HL-60/S4 treated with retinoic acid at 250 ng/mL for 4 days and 3 days (cell line): ENCODE measurements around the gene METTL3.
"Not testable (repeated sequence)": the region's sequence is repeated elsewhere in the genome, so short reads cannot be mapped to it uniquely, and the experiment has no call there.

Source experiments
- in situ Hi-C: fragments of 300-500 bp; cut with MboI; formaldehyde crosslinking; loops from 2 replicates; pipeline ENCODE4 v1.7.0; 2022; ENCODE audit warnings: low sequenced_read_pairs

Gene METTL3

GRCh38 chr14:21510735-21511657 lies at the start of gene METTL3:
METTL3 (minus strand) TSS chr14:21511340; CDS start chr14:21511223, 117 bp downstream.
- in situ Hi-C loops, result no loop called here

GRCh38 chr14:21558703-21559170 lies 47.6 kb upstream of the METTL3 start:
- in situ Hi-C loops, result no loop called here

GRCh38 chr14:21557084-21557901 lies 46.2 kb upstream of the METTL3 start:
- in situ Hi-C loops, result no loop called here

- in situ Hi-C loops, result no loop called here
These were observed 45.4 kb upstream of the METTL3 start for GRCh38 chr14:21556378-21557083.

GRCh38 chr14:21553266-21553665 lies 42.1 kb upstream of the METTL3 start:
- in situ Hi-C loops, result no loop called here

- in situ Hi-C loops, result not testable (repeated sequence)
These were observed 33.4 kb upstream of the METTL3 start for GRCh38 chr14:21544588-21544987.

- in situ Hi-C loops, result no loop called here
These were observed 32.8 kb upstream of the METTL3 start for GRCh38 chr14:21543963-21544362.

- in situ Hi-C loops, result no loop called here
These were observed 32.4 kb upstream of the METTL3 start for GRCh38 chr14:21543521-21543960.

GRCh38 chr14:21541413-21542074 lies 30.4 kb upstream of the METTL3 start:
- in situ Hi-C loops, result no loop called here

- in situ Hi-C loops, result no loop called here
These were observed 28.2 kb upstream of the METTL3 start for GRCh38 chr14:21539189-21539940.

GRCh38 chr14:21537090-21537424 lies 25.9 kb upstream of the METTL3 start:
- in situ Hi-C loops, result no loop called here

- in situ Hi-C loops, result no loop called here
These were observed 25.4 kb upstream of the METTL3 start for GRCh38 chr14:21536418-21537089.

- in situ Hi-C loops, result no loop called here
These were observed 24.6 kb upstream of the METTL3 start for GRCh38 chr14:21535545-21536417.

- in situ Hi-C loops, result no loop called here
These were observed 23.4 kb upstream of the METTL3 start for GRCh38 chr14:21534576-21534975.

GRCh38 chr14:21533294-21533693 lies 22.2 kb upstream of the METTL3 start:
- in situ Hi-C loops, result no loop called here

GRCh38 chr14:21529515-21529914 lies 18.4 kb upstream of the METTL3 start:
- in situ Hi-C loops, result no loop called here

- in situ Hi-C loops, result no loop called here
These were observed 17.5 kb upstream of the METTL3 start for GRCh38 chr14:21528381-21529348.
